Measurements from ENCODE around the gene NRAP. TPM values are rescaled to one million over a fixed set of nuclear protein-coding genes. Genes with fewer than 3 reads are reported as not detected.
"Not testable (repeated sequence)": the region's sequence is repeated elsewhere in the genome, so short reads cannot be mapped to it uniquely, and the experiment has no call there.

Gene NRAP
- total and polyA plus RNA-seq, 2 donors = 1.5 TPM; not detected in 1

DNA sequence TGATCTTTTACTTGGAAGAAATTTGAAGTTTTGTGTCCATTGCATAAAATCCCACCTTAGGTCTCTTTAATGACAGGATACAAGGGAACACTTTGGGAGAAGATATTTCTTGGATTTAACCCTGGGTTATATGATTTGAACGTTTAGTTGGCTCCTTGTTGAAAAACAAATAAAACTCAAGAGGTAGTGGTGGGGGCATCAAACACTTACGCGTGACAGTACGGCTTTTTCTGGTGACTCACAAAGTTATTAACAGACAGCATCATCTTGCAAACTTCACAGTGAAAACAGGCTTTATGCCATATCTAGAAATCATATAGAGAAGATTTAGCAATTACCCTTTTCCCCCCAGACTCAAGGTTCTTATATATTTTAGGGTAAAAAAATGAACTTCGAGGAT is 699 bp downstream of the NRAP start:
- no peak overlapping the region for H3K4me3 ChIP-seq (ENCODE audit: low read depth, low read length)
- 66% methylated on average over 5 of the region's 5 CpGs for WGBS
- H3K27ac ChIP-seq (ENCODE audit: low read depth) = no peak overlapping the region

DNA sequence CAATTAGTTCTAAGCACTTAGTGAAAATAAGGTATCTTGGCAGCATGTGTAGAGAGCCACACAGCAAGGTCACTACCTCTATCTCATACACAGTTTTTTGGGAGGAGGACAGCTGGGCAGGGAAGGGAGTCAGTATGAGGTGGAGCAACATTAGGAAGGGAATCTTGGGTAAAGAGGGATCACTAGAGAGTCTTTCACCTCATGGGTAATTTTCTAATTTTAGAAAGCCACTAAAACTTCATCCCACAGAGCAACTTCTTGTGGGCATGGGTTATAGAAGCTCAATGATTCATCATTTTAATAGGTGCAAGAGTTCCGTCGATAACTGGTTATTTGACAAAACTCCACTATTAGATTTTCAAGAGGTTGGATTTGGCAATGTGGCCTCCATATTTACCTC is 2.5 kb downstream of the NRAP start:
- no peak overlapping the region for H3K27ac ChIP-seq (ENCODE audit: low read depth)
- no peaks in the 10 kb centered on the region for H3K4me1 ChIP-seq (ENCODE audit: insufficient read depth)
- DNase-seq (ENCODE audit: extremely low spot score) = no peak
- 86% methylated on average over 2 of the region's 2 CpGs for WGBS
- no peaks in the 10 kb centered on the region for H3K36me3 ChIP-seq (ENCODE audit: insufficient read depth)
- H3K4me3 ChIP-seq (ENCODE audit: low read depth, low read length) = no peak overlapping the region

More for the DNA sequence above, 699 bp downstream of the NRAP start:
- H3K4me1 ChIP-seq (ENCODE audit: insufficient read depth) = no peaks in the 10 kb centered on the region
- H3K36me3 ChIP-seq (ENCODE audit: insufficient read depth) = no peaks in the 10 kb centered on the region
- no peak for DNase-seq (ENCODE audit: extremely low spot score)

DNA sequence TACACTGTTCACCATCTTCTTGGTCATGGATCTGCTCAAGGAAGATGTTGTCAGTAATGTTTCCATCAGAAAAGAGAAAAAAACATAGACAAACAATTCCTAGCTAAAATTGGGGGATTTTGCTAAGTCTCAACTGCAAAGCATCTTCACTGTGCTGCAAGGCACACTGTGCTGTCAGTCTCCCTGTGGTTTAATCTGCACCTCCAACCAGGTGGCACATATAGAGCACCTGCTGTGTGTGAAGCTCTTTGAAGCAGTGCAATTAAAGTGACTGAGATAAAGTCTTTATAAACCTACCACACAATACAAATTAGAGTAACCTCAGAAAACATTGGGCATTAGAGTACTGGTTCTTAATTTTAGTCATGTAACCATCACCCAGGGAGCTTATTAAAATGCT is 6.3 kb downstream of the NRAP start:
- no peak overlapping the region for H3K4me3 ChIP-seq (ENCODE audit: low read depth, low read length)
- DNase-seq (ENCODE audit: extremely low spot score) = no peak
- no peak overlapping the region for H3K27ac ChIP-seq (ENCODE audit: low read depth)
- no peaks in the 10 kb centered on the region for H3K4me1 ChIP-seq (ENCODE audit: insufficient read depth)
- H3K36me3 ChIP-seq (ENCODE audit: insufficient read depth) = no peaks in the 10 kb centered on the region

DNA sequence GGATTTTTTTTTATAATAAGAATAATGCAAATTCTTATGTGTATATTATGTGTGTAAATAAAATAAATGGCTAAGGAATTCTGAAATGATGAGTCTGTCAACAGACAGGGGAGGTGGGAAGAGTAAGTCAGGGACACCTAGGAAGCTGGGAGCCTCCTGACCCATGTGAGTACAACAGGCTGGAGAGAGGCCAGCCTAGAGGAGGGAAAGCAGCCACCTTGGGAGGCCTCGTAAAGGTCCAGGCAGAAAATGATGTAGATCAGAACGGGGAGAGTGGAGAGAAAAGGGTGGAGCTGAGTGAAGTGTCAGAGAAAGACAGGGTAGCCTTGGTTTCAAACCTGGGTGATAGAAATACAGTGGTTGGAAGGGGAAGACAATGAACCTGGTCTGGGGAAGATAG is 6.9 kb downstream of the NRAP start:
- Histone ChIP-seq H3K27ac (ENCODE audit: low read depth) (no peak overlapping the region), H3K4me3 (ENCODE audit: low read depth, low read length) (no peak overlapping the region), H3K36me3 (ENCODE audit: insufficient read depth) (no peaks in the 10 kb centered on the region), H3K4me1 (ENCODE audit: insufficient read depth) (no peaks in the 10 kb centered on the region)
- DNase-seq (ENCODE audit: extremely low spot score) = no peak
- WGBS = 26% methylated on average over 2 of the region's 2 CpGs

DNA sequence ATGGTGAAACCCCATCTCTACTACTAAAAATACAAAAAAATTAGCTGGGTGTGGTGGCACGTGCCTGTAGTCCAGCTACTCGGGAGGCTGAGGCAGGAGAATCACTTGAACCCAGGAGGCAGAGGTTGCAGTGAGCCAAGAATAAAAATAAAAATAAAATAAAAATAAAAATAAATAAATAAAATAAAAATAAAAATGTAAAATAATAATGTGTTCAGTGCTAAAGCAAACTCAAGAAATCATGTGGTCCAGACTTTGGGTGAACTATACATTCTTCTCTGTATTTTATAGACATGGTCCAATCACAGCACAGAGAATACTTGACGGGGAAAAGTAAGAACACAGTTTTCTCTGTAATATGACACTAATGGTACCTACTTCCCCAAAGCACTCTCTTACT is 11.4 kb downstream of the NRAP start:
- 93% methylated on average over 3 of the region's 3 CpGs for WGBS
- H3K4me3 ChIP-seq (ENCODE audit: low read depth, low read length); H3K4me1 ChIP-seq (ENCODE audit: insufficient read depth); H3K27ac ChIP-seq (ENCODE audit: low read depth); DNase-seq (ENCODE audit: extremely low spot score); H3K36me3 ChIP-seq (ENCODE audit: insufficient read depth): not testable (repeated sequence)

DNA sequence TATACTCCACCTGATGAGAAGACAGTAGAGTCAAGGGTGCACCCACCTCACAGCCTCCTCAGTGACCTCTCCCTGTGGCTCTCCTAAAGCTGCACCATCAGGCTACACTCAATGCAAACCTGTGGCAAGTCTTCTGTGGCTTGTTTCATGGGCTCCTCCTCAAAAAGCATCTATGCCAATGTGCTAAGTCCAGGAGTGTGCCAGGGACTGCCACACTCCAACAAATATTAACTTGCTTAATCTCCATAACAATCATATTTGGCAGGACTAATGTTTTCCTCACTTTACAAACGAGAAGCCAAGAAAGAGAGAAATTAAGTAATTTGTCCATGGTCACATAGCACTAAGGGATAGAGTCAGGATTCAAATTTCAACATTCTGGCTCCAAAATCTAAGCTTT is 11.9 kb downstream of the NRAP start:
- no peak overlapping the region for H3K27ac ChIP-seq (ENCODE audit: low read depth)
- no peak for DNase-seq (ENCODE audit: extremely low spot score)
- no peak overlapping the region for H3K4me3 ChIP-seq (ENCODE audit: low read depth, low read length)
- H3K36me3 ChIP-seq (ENCODE audit: insufficient read depth) = no peaks in the 10 kb centered on the region
- 61% methylated on average over 1 of the region's 1 CpG for WGBS
- H3K4me1 ChIP-seq (ENCODE audit: insufficient read depth) = no peaks in the 10 kb centered on the region

DNA sequence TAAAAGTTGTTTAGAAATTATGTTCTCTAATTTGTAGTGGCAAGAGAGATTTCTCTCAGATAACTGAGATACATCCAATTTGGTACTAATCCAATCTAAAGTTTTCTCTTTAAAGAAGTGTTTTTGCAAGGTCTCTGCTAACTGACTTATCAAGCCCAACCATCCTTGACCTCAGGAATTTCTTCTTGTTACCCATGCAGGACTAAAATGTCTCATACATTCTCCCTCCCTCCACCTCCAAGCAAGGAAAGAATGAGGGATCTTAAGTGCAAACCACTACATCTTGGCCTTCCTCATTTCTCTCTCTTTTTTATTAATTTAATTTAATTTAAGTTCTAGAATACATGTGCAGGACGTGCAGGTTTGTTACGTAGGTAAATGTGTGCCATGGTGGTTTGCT is 12.8 kb downstream of the NRAP start:
- WGBS = 93% methylated on average over 2 of the region's 2 CpGs
- no peak overlapping the region for H3K27ac ChIP-seq (ENCODE audit: low read depth)
- DNase-seq (ENCODE audit: extremely low spot score) = no peak
- H3K4me3 ChIP-seq (ENCODE audit: low read depth, low read length) = no peak overlapping the region
- H3K36me3 ChIP-seq (ENCODE audit: insufficient read depth) = no peaks in the 10 kb centered on the region
- no peaks in the 10 kb centered on the region for H3K4me1 ChIP-seq (ENCODE audit: insufficient read depth)

DNA sequence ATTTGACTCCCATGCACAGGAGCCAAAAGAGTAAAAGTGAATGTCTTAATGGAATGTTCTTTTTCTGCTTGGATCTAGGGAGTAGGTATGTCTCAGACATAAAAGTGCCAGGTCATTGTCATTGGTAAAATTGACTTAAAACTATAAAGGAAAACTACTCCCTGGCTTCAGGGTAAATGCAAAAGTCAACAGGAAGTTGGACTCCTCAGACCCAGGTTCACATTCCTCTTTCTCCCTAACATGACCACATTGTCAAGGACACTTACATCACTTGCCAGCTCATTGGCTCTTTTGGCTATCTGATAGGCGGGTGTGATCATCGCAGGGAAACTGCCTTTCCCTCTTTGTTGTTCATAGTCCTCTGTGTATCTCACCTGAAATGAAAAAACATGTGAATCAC is 13.7 kb downstream of the NRAP start:
- no peaks in the 10 kb centered on the region for H3K4me1 ChIP-seq (ENCODE audit: insufficient read depth)
- no peak for DNase-seq (ENCODE audit: extremely low spot score)
- WGBS = 97% methylated on average over 2 of the region's 2 CpGs
- H3K4me3 ChIP-seq (ENCODE audit: low read depth, low read length) = no peak overlapping the region
- no peak overlapping the region for H3K27ac ChIP-seq (ENCODE audit: low read depth)
- H3K36me3 ChIP-seq (ENCODE audit: insufficient read depth) = no peaks in the 10 kb centered on the region

DNA sequence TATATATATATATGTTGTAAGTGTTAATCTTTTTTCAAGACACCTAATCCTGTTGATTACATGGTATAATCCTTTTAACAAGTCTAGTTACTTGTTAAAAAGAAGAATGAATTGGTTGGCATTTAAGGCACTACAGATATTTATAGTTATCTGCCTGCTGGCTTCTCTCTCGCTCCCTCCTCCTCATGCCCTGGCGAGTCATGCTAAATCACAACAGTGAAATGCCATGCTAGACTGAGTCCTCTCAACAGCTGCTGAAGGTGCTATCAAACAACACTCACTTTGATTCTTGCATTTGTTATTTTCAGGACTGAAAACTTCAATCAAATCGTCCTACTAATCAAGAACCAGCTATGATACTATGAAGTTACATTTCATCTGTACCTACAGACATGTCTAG is 15.4 kb downstream of the NRAP start:
- Histone ChIP-seq H3K4me1 (ENCODE audit: insufficient read depth) (no peaks in the 10 kb centered on the region), H3K36me3 (ENCODE audit: insufficient read depth) (no peaks in the 10 kb centered on the region), H3K27ac (ENCODE audit: low read depth) (no peak overlapping the region), H3K4me3 (ENCODE audit: low read depth, low read length) (no peak overlapping the region)
- DNase-seq (ENCODE audit: extremely low spot score) = no peak
- 40% methylated on average over 3 of the region's 3 CpGs for WGBS

DNA sequence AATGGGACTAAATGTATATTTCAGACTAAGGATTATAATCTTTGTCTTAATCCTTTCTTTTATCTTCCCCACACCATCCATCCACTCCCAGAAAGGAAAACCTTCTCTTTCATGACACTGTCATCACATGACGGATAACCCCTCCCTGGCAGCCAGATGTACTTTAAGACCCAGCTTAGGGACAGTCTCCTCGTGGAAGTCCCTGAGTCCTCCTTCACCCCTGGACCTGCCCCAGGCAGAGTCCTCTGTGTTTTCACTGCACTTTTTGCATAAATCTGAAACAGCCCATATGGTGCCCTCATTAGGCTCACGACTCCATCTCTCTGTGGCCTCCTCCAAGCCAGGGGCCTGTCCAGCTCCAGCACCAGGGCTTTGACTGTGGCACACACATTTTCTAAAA is 16.0 kb downstream of the NRAP start:
- DNase-seq (ENCODE audit: extremely low spot score) = no peak
- H3K4me1 ChIP-seq (ENCODE audit: insufficient read depth) = no peaks in the 10 kb centered on the region
- no peaks in the 10 kb centered on the region for H3K36me3 ChIP-seq (ENCODE audit: insufficient read depth)
- WGBS = 60% methylated on average over 3 of the region's 3 CpGs
- no peak overlapping the region for H3K27ac ChIP-seq (ENCODE audit: low read depth)
- no peak overlapping the region for H3K4me3 ChIP-seq (ENCODE audit: low read depth, low read length)

DNA sequence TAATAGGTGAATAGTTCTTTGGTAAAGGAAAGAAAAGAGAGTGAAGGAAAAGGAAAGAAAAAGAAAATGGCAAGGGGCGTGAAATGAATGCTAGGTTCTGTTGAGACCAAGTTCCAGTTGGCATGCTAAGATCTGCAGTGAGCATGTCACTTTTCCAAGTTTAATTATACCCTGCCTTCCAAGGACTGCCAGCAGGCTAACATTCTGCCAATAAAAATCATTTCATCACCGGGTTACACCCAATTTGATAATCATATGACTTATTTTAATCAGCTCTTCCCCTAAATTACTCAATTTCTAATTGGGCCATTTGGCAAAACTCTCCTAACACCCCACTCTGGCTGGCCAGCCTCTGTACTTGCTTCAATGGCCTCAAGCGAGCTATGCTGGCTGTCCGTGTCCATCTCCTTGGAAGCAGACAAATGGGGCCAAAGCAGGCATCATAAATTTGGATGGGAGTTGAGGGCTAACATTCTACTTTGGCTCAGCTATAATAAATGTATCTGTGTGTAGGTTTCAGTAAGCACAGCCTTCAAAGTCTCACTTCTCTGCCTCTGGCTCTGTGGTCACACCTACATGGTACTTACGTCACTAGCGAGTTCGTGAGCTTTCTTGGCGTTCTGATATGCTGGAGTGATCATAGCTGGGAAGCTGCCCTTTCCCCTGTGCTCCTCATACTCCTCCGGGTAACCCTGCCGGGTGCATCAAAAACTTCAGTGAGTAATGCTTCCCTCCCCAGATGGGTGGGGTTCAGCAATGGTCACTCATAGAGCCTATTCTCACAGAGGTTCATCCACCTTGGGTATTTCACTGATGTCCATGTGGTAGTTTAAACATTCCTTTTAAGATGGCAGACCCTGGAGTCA is 17.3 kb downstream of the NRAP start:
- Histone ChIP-seq H3K4me3 (ENCODE audit: low read depth, low read length) (no peak overlapping the region), H3K27ac (ENCODE audit: low read depth) (no peak overlapping the region), H3K4me1 (ENCODE audit: insufficient read depth) (no peaks in the 10 kb centered on the region), H3K36me3 (ENCODE audit: insufficient read depth) (no peaks in the 10 kb centered on the region)
- WGBS = 88% methylated on average over 10 of the region's 10 CpGs
- DNase-seq (ENCODE audit: extremely low spot score) = no peak

DNA sequence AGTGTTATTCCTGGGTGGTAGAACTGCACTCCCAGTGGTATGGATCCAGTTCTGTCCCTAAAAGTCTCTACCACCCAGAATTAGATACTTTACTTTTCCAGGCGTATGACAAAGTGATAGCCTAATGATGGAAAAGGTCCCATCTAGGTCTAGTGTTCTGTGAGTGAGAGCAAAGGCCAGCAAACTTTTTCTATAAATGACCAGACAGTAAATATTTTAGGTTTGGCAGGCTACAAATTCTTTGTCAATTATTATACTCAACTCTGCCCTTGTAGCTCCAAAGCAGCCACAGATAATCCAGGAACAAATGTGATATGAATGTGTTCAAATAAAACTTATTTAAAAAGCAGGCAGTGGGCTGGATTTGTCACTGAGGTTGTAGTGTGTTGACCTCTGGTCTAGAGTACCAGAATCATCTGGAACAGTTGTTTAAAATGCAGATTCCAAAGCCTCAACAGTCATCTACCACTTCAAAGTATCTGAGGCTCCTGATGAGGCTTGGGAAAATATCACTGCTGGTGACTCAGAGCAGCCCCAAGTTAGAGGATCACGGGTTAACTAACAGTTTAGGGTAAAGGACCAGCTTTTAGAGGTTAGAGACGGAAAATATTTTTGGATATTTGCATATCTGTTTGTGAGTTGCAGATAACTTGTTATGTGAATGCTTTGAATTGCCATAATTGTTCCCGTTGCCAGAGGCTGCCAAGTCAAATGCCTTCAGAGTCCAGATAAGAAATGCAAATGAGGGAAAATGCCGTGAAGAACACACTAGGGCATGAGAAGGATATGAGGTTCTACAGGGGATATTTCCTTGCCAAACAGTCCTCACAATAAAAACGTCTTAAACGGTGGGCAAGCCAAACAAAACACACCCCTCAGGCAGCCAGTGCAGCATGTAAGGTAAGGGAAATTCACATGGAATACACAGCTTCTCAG is 19.4 kb downstream of the NRAP start:
- no peak for DNase-seq (ENCODE audit: extremely low spot score)
- Histone ChIP-seq H3K27ac (ENCODE audit: low read depth) (no peak overlapping the region), H3K4me3 (ENCODE audit: low read depth, low read length) (no peak overlapping the region), H3K4me1 (ENCODE audit: insufficient read depth) (no peaks in the 10 kb centered on the region), H3K36me3 (ENCODE audit: insufficient read depth) (no peaks in the 10 kb centered on the region)
- WGBS = 25% methylated on average over 7 of the region's 7 CpGs

DNA sequence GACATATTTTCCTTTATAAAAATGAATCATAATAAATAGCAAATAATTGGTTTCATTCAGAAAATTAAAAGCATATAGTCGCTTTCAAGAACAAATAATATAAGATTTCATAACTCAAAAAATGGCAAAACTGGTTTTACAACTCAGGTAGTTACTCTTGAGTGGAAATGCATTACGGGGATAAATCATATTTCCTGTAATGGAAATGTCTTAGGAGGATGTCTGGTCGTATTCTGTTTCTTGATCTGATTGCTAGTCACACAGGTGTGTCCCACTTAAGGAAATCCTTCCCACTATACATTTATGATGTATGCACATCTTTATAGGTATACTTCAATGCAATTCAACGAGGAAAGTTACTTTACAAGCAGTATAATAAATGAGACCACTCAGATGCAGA is 20.7 kb downstream of the NRAP start:
- Histone ChIP-seq H3K27ac (ENCODE audit: low read depth) (no peak overlapping the region), H3K36me3 (ENCODE audit: insufficient read depth) (no peaks in the 10 kb centered on the region), H3K4me3 (ENCODE audit: low read depth, low read length) (no peak overlapping the region), H3K4me1 (ENCODE audit: insufficient read depth) (no peaks in the 10 kb centered on the region)
- DNase-seq (ENCODE audit: extremely low spot score) = no peak
- 80% methylated on average over 4 of the region's 4 CpGs for whole genome bisulfite sequencing

DNA sequence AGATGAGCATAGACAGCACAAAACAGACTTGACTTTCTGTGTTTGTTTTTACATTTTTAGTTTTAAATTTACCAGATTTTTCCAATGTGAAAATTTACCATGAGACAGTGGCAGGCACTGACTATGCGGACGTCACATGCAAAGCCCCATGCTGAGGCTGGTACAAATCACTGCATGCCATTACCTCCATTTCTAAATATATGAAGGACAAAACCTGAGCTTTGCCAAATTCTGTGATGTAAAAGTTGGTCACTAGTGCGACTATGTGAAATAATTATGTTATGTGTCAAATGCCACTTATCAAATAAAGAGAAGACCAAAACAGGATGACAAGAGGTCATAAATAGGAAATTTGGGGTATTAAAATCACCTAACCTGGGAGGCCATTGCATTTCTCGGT is 22.1 kb downstream of the NRAP start:
- no peak for DNase-seq (ENCODE audit: extremely low spot score)
- Histone ChIP-seq H3K4me3 (ENCODE audit: low read depth, low read length) (no peak overlapping the region), H3K36me3 (ENCODE audit: insufficient read depth) (no peaks in the 10 kb centered on the region), H3K27ac (ENCODE audit: low read depth) (no peak overlapping the region), H3K4me1 (ENCODE audit: insufficient read depth) (no peaks in the 10 kb centered on the region)
- WGBS = 79% methylated on average over 4 of the region's 4 CpGs
